ENCODE measurements around the gene ACVRL1.

The ACVRL1 gene

GRCh38 chr12:51907083-51907855 is at the start of gene ACVRL1:
TSS of gene ACVRL1 (plus strand) at chr12:51907504. CDS start at chr12:51912475, 4,971 bp downstream.
- DNase-seq (ENCODE audit: low read depth in 2 of 2): no peak

- DNase-seq (ENCODE audit: low read depth in 2 of 2): no peak
Measured at GRCh38 chr12:51860986-51861385, 46.3 kb upstream of the ACVRL1 start.

DNA sequence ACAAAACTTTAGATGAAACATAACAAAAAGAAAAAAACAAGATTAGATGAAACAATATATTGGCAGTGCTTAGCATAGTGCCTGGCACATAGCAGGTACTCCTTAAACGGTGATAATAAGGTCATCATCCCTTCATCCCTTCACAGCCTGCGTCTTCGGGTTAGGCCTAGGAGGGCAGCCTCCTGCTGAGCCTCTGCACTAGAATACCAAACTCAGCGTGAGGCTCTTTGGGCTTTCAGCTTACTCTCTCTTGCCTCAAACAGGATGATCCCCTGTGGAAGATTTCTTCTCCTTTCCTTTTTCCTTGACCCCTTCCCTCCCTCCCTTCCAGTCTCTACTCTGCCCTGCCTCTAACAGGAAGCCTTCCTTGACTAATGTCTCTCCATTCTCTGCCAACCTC is 44.4 kb upstream of the ACVRL1 start:
- DNase-seq (ENCODE audit: low read depth in 2 of 2): no peak

- DNase-seq (ENCODE audit: low read depth in 2 of 2): no peak
Measured at GRCh38 chr12:51863363-51863932, 43.9 kb upstream of the ACVRL1 start.

- DNase-seq (ENCODE audit: low read depth in 2 of 2): no peak
Measured at GRCh38 chr12:51863933-51864832, 43.1 kb upstream of the ACVRL1 start.

DNA sequence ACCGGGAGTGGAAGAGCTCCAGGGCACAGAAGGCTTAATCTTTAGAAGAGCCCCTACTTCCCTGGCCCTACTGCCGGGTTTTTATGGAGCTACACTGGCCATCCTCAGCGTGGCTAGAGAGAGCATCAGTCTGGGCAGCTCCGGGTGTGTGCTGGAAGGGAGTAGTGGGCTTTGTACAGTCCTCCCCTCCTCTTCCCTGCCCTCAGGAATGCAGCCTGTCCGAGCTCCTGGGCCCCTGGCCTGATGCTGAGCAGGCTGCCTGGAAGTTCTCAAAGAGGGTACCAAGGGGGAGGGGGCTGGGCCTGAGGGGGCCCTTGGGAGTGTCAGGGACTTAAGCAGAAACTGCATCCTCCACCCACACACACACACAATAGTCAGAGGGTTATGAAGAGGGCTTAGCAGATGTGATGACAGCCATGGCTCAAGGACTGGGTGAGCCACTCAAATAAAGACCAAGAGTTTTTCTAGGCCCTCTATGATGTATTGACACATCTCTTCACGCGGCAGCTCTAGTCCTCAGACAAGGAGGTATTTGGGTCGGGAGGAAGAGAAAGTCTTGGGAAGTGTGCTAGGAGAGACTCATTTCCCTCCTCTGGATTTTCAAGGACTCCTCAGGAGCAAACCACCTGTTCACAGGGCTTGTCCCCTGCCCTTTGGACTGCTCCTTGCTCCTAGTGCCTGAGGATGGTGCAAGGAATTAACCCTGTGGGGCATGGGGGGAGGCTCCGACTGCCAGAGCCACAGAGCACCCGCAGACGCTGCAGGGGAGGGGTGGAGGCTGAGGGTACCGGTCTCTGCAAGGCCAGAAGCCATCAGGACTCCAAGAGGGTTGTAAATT is 42.3 kb upstream of the ACVRL1 start:
- no peak for DNase-seq (ENCODE audit: low read depth in 2 of 2)

GRCh38 chr12:51865757-51866270 is 41.5 kb upstream of the ACVRL1 start:
- no peak for DNase-seq (ENCODE audit: low read depth in 2 of 2)

DNA sequence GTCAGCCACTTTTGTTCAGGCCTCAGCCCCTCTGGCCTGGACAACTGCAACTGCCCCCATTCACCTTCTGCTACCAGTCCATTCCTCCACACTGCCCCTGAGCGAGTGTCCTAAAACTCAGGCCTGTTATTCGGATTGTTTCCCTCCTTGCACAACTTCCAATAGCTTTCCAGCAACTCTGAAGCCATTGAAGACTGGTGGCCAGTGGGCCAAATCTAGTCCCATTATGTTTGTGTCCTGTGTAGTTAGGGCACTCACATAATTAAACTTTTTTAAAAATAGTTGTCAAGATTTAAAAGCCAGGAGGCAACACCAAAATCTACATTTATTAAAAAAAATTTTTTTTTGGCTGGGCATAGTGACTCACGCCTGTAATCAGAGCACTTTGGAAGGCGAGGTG is 41.0 kb upstream of the ACVRL1 start:
- DNase-seq (ENCODE audit: low read depth in 2 of 2): no peak

- DNase-seq (ENCODE audit: low read depth in 2 of 2): no peak
Measured at GRCh38 chr12:51866762-51867161, 40.5 kb upstream of the ACVRL1 start.

DNA sequence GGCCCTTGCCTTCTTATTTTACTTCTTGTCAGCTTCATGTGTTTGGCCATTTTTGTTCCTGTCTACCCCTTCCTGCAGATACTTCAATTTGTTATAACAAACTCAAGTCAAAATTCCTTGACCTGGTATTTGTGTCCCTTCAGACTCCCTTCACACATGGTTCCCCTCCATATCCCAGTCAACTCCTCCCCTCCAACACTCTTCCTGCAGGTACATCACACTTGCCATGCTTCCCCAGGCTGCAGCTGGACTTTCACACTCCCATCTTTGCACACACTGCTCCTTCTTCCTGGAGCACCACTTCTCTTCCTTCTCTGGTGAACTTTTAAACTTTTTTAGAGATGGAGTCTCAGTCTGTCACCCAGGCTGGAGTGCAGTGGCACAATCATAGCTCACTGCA is 39.9 kb upstream of the ACVRL1 start:
- no peak for DNase-seq (ENCODE audit: low read depth in 2 of 2)

DNA sequence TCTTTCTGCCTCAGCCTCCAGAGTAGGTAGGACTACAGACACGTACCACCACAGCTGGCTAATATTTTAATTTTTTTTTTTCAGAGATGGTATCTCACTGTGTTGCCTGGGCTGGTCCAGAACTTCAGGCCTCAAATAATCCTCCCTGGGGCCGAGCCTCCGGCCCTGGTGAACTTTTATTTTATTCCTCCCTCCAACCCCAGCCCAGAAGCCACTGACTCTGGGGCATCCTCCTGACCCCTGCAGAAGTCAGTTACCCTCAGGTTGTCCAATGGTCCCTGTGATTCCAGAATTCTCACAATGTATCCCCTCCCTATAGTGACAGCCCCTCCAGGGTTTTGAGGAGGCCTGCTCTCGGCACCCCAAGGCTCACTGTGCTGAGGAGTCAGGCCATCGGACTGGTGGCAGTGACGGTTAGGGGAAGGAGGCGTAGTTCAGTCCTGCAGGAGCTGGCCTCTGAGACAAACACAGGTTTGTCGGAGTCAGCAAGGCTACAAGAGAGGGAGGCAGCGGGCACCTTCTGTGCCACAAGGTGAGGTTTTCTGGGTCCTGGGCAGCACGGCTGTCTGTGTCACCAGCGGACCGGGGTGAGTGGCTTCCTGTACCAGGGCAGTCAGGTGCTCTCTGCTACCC is 39.4 kb upstream of the ACVRL1 start:
- no peak for DNase-seq (ENCODE audit: low read depth in 2 of 2)

- DNase-seq (ENCODE audit: low read depth in 2 of 2): no peak
Measured at GRCh38 chr12:51868821-51869495, 38.3 kb upstream of the ACVRL1 start.

DNA sequence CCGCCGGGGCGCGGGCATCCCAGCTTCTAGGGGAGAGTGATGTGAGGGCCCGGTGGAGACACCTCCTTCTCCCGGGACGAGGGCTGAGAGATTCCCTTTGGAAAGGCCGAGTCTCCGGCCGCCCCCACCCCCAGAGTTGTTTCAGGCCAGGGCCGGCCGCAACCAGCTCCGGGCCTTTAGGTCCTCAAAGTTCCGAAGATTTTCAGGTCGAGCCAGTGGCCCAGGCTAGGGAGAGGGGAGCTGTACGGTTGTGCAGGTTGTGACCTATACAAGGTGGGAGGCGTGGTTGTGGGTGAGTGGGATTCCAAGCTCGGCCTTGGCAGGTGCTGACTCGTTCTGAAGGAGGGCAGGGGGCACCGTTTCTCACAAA is 37.8 kb upstream of the ACVRL1 start:
- DNase-seq (ENCODE audit: low read depth in 2 of 2): no peak

DNA sequence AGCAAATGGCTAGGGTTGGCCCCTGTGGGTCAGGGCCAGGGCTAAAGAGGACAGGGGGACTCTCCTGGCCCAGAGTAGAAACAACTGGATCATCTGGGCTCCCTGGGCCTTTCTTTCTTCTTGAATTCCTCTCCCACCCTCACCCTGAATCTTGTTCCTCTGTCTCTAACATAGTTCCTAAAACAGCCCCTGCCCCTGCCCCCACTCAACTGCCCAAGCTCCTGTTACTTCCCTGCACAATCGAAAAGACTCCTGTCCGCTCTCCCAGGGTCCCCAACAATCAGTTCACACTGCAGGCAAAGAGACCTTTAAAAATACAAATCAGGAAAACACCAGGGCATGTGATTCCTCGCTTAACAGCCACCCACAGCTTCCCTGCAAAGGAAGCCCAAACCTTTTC is 37.4 kb upstream of the ACVRL1 start:
- no peak for DNase-seq (ENCODE audit: low read depth in 2 of 2)

GRCh38 chr12:51870504-51870903 is 36.8 kb upstream of the ACVRL1 start:
- no peak for DNase-seq (ENCODE audit: low read depth in 2 of 2)

GRCh38 chr12:51871126-51871525 is 36.2 kb upstream of the ACVRL1 start:
- no peak for DNase-seq (ENCODE audit: low read depth in 2 of 2)

- no peak for DNase-seq (ENCODE audit: low read depth in 2 of 2)
Measured at GRCh38 chr12:51871918-51872688, 35.2 kb upstream of the ACVRL1 start.

- DNase-seq (ENCODE audit: low read depth in 2 of 2): no peak
Measured at GRCh38 chr12:51872689-51872981, 34.7 kb upstream of the ACVRL1 start.

DNA sequence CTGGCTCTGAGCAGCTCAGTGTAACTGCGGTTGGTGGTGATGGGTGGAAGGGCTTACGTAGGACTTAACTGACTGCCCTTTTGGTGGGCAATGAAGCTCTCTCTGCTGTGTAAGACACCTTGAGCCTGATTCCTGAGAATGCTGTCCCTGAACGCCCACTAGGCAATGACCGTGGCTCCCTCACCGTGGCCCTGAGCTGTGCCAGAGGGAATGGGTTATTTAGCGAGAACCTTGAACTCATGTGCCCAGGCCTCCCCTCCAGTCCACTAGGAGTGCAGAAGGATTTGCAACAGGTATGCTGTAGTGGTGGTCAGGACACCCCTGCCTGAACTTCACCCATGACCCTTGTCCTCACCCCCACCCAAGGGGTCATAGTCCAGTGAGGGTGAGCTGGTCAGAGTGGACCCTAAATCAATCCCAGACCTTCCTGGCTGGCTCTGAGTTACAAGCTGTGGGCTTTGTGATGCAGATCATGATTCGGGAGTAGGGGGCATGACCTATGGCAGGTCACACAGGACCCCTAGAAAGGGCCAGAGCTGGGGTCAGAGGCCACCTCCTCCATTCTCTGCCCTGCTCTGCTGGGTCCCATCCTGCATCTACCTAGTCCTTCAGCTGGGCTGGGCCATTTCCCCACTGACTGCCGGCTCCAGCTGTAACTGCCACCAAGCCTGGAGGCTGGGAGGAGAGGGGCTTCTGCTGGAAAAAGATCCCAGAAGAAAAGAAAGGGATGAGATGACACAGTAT is 33.9 kb upstream of the ACVRL1 start:
- no peak for DNase-seq (ENCODE audit: low read depth in 2 of 2)
